PC-3 (cell line): ENCODE data around the gene SLC25A23. TPM values are rescaled to one million over a fixed set of nuclear protein-coding genes. Genes with fewer than 3 reads are reported as not detected.

ENCODE experiments used
- ATAC-seq: fragments of 200-7000 bp; cut with Tn5 transposase; 2 replicates; pipeline ENCODE4 v1.9.1; 2020; ENCODE audit warnings: mild to moderate bottlenecking, moderate library complexity
- BruUV-seq: library from RNA; stranded (reverse); fragments of 400-500 nt; replicated peaks from 2 replicates; lab custom pipeline; 2021; lab: Mats Ljungman, UMichigan
- CTCF ChIA-PET: fragments of 300-600 bp; sonication (Branson Sonifier 250); formaldehyde crosslinking; loops from one replicate; lab custom pipeline; 2022; ENCODE audit warnings: antibody characterized with exemption; lab: Charles Lee
- POLR2A ChIA-PET: fragments of 300-600 bp; sonication (Branson Sonifier 250); formaldehyde crosslinking; loops from one replicate; lab custom pipeline; 2022; ENCODE audit warnings: antibody characterized with exemption; ENCODE audit not compliant: unreplicated experiment; lab: Charles Lee
- DNase-seq: peaks from one replicate; pipeline ENCODE4 v3.0.0-alpha.2; 2015
- H2AFZ ChIP-seq: fragments of 300-600 bp; sonication (generic); 2 replicates; pipeline ENCODE4 v1.6.0; 2016; ENCODE audit warnings: antibody characterized with exemption, low read length
- H3F3A ChIP-seq: fragments of 300-600 bp; sonication (generic); one replicate; pipeline ENCODE4 v1.6.0; 2017; ENCODE audit warnings: antibody characterized with exemption, low read length, control low read depth, mild to moderate bottlenecking; ENCODE audit not compliant: unreplicated experiment
- H3K27ac ChIP-seq: fragments of 300-600 bp; sonication (generic); 2 replicates; pipeline ENCODE4 v1.5.1; 2016; ENCODE audit warnings: mild to moderate bottlenecking, low read length
- H3K27me3 ChIP-seq: fragments of 300-600 bp; sonication (generic); 2 replicates; pipeline ENCODE4 v1.6.1; 2016; ENCODE audit warnings: low read length, mixed read lengths
- H3K36me3 ChIP-seq: fragments of 300-600 bp; sonication (generic); 2 replicates; pipeline ENCODE4 v1.6.1; 2016; ENCODE audit warnings: low read depth, mixed run types, low read length, mixed read lengths
- H3K4me1 ChIP-seq: fragments of 300-600 bp; sonication (generic); 2 replicates; pipeline ENCODE4 v1.5.1; 2016; ENCODE audit warnings: low read length; ENCODE audit not compliant: insufficient read depth
- H3K4me2 ChIP-seq: fragments of 300-600 bp; sonication (generic); 2 replicates; pipeline ENCODE4 v1.6.0; 2016; ENCODE audit warnings: low read length
- H3K4me3 ChIP-seq: fragments of 300-600 bp; sonication (generic); 2 replicates; pipeline ENCODE4 v1.5.1; 2016; ENCODE audit warnings: mild to moderate bottlenecking, low read length, mixed read lengths
- H3K79me2 ChIP-seq: fragments of 300-600 bp; sonication (generic); 2 replicates; pipeline ENCODE4 v1.6.1; 2017; ENCODE audit warnings: low read length, mixed read lengths
- H3K9ac ChIP-seq: fragments of 300-600 bp; sonication (generic); 2 replicates; pipeline ENCODE4 v1.6.0; 2016; ENCODE audit warnings: mild to moderate bottlenecking, low read length
- H3K9me2 ChIP-seq: fragments of 300-600 bp; sonication (generic); replicated peaks from 2 replicates; pipeline ENCODE4 v1.6.1; 2016; ENCODE audit warnings: mixed run types, low read length, mixed read lengths
- H3K9me3 ChIP-seq: fragments of 300-600 bp; sonication (generic); 2 replicates; pipeline ENCODE4 v1.6.1; 2016; ENCODE audit warnings: low read length, mixed read lengths
- H4K20me1 ChIP-seq: fragments of 300-600 bp; sonication (generic); 2 replicates; pipeline ENCODE4 v1.6.1; 2016; ENCODE audit warnings: low read length, mixed read lengths
- CTCF ChIP-seq: fragments of 300-600 bp; sonication (generic); conservative IDR thresholded peaks from 2 replicates; pipeline ENCODE4 v1.5.1; 2017; ENCODE audit warnings: antibody characterized with exemption, low read depth, mild to moderate bottlenecking, low read length
- EZH2 ChIP-seq: fragments of 300-600 bp; sonication (generic); IDR thresholded peaks from one replicate; pipeline ENCODE4 v1.6.1; 2017; ENCODE audit warnings: antibody characterized with exemption, mild to moderate bottlenecking, low read length; ENCODE audit not compliant: unreplicated experiment
- EZH2phosphoT487 ChIP-seq: fragments of 300-600 bp; sonication (generic); IDR thresholded peaks from 2 replicates; pipeline ENCODE4 v1.6.1; 2018; ENCODE audit warnings: mild to moderate bottlenecking, antibody characterized with exemption, low read length, borderline replicate concordance
- intact Hi-C: fragments of 100-400 bp; cut with micrococcal nuclease; formaldehyde crosslinking; loops from 2 replicates; pipeline ENCODE4 v1.9.0; 2023
- total RNA-seq: library from RNA; depleted of rRNA; stranded (reverse); fragments of >200 nt; gene quantifications from 2 replicates; pipeline ENCODE4 v1.2.3, GENCODE V29; 2014

Gene SLC25A23
- total RNA-seq, 1 experiment from 2014 or later, result 61.4 TPM

GRCh38 chr19:6491802-6492592 is 32.4 kb upstream of the SLC25A23 start:
- Histone ChIP-seq H3K4me1 (no peaks in the 10 kb centered on the region), H2AFZ (no peak overlapping the region), H3K9ac (no peak overlapping the region), H3K9me3 (no peaks in the 10 kb centered on the region), H3K36me3 (no peaks in the 10 kb centered on the region), H3K4me2 (no peak overlapping the region), H3K27ac (no peak overlapping the region), H3K27me3 (0 out of 2 replicates have a peak, but pooled peaks cover 5% of the 10 kb centered on the region), H3K79me2 (no peaks in the 10 kb centered on the region), H3F3A (no peaks in the 10 kb centered on the region), H4K20me1 (no peaks in the 10 kb centered on the region), H3K4me3 (no peak overlapping the region), H3K9me2 (no peaks in the 10 kb centered on the region)
- intact Hi-C loops, result no loop called here
- ChIA-PET CTCF (no interaction called here), POLR2A (no interaction called here)
- TF ChIP-seq EZH2 (no peak), CTCF (no peak)
- ATAC-seq, result no peak
- no peak for DNase-seq
- BruUV-seq, result no TSS peak

- intact Hi-C loops, result no loop called here
- CTCF ChIA-PET, result no interaction called here
- POLR2A ChIA-PET, result no interaction called here
Observed at GRCh38 chr19:6490134-6490533, 30.5 kb upstream of the SLC25A23 start.

More at GRCh38 chr19:6490134-6490533, 30.5 kb upstream of the SLC25A23 start:
- H3K27me3 ChIP-seq, result 0 out of 2 replicates have a peak, but pooled peaks cover 5% of the 10 kb centered on the region
- H3K36me3 ChIP-seq, result no peaks in the 10 kb centered on the region
- ATAC-seq (no peak), DNase-seq (no peak)
- H2AFZ ChIP-seq, result no peak overlapping the region
- H3F3A ChIP-seq, result no peaks in the 10 kb centered on the region
- H3K4me1 ChIP-seq, result no peaks in the 10 kb centered on the region
- H3K27ac ChIP-seq, result no peak overlapping the region
- no peak overlapping the region for H3K4me3 ChIP-seq
- no peak overlapping the region for H3K9ac ChIP-seq
- H3K9me2 ChIP-seq, result no peaks in the 10 kb centered on the region
- no peaks in the 10 kb centered on the region for H4K20me1 ChIP-seq
- H3K79me2 ChIP-seq, result no peaks in the 10 kb centered on the region
- no peak overlapping the region for H3K4me2 ChIP-seq
- no peak for TF ChIP-seq CTCF
- TF ChIP-seq EZH2phosphoT487, result no peak
- TF ChIP-seq EZH2, result no peak
- H3K9me3 ChIP-seq, result no peaks in the 10 kb centered on the region
- BruUV-seq, result no TSS peak
